Kasumi-1 (cell line): ENCODE results near the gene LAMB3.

Source experiments
- DNase-seq, 2 experiments: peaks; one replicate each; lab custom pipeline; 2025; lab: John Stamatoyannopoulos, UW

The LAMB3 gene

GRCh38 chr1:209595599-209596285 lies 56.5 kb downstream of the LAMB3 start:
- no peak for DNase-seq

- no peak for DNase-seq
Measured at GRCh38 chr1:209595028-209595427, 57.2 kb downstream of the LAMB3 start.

GRCh38 chr1:209594440-209594839 lies 57.8 kb downstream of the LAMB3 start:
- no peak for DNase-seq

- DNase-seq: no peak
Measured at GRCh38 chr1:209593747-209594146, 58.5 kb downstream of the LAMB3 start.

GRCh38 chr1:209590405-209590804 lies 61.8 kb downstream of the LAMB3 start:
- DNase-seq: no peak

- DNase-seq: no peak
Measured at GRCh38 chr1:209589863-209590262, 62.4 kb downstream of the LAMB3 start.

- no peak for DNase-seq
Measured at GRCh38 chr1:209589440-209589839, 62.8 kb downstream of the LAMB3 start.

GRCh38 chr1:209587789-209588188 lies 64.4 kb downstream of the LAMB3 start:
- no peak for DNase-seq

GRCh38 chr1:209586221-209586740 lies 65.9 kb downstream of the LAMB3 start:
- DNase-seq: no peak

- no peak for DNase-seq
Measured at GRCh38 chr1:209585672-209586071, 66.6 kb downstream of the LAMB3 start.

- no peak for DNase-seq
Measured at GRCh38 chr1:209585197-209585596, 67.0 kb downstream of the LAMB3 start.

GRCh38 chr1:209584231-209584672 lies 68.0 kb downstream of the LAMB3 start:
- no peak for DNase-seq

- no peak for DNase-seq
Measured at GRCh38 chr1:209583408-209583807, 68.8 kb downstream of the LAMB3 start, which contains the start of gene CAMK1G. Gene CAMK1G (plus strand): TSS chr1:209583714. CDS start chr1:209594984, 11,270 bp downstream.

GRCh38 chr1:209580577-209580976 lies 71.6 kb downstream of the LAMB3 start:
- DNase-seq: no peak

- DNase-seq: no peak
Measured at GRCh38 chr1:209577346-209577745, 74.9 kb downstream of the LAMB3 start.

- peak; percentile 12 to 55 for DNase-seq
Measured at GRCh38 chr1:209576392-209577197, 75.6 kb downstream of the LAMB3 start.

- no peak for DNase-seq
Measured at GRCh38 chr1:209570743-209571142, 81.5 kb downstream of the LAMB3 start.

- peak; percentile 45 to 53 for DNase-seq
Measured at GRCh38 chr1:209569455-209570207, 82.6 kb downstream of the LAMB3 start.

GRCh38 chr1:209567698-209568175 lies 84.5 kb downstream of the LAMB3 start:
- DNase-seq: no peak

- peak; percentile 81 to 87 for DNase-seq
Measured at GRCh38 chr1:209565759-209566678, 86.2 kb downstream of the LAMB3 start.
